ENCODE measurements around the gene KYAT1. TPM values are rescaled to one million over a fixed set of nuclear protein-coding genes. Genes with fewer than 3 reads are reported as not detected.

Gene KYAT1
- total RNA-seq, 2 donors from 2014 or later = 13.6 to 25.3 TPM

- no peak overlapping the region for H3K4me3 Mint-ChIP-seq
- no peak overlapping the region for H3K27ac Mint-ChIP-seq
- TF ChIP-seq CTCF (conservative IDR thresholded peaks at IDR 0.05) = no peak
- H3K4me1 Mint-ChIP-seq = peaks cover 12% of the 10 kb centered on the region
- peaks cover 9% of the 10 kb centered on the region for H3K27me3 Mint-ChIP-seq (ENCODE audit: insufficient read depth)
- H3K36me3 ChIP-seq (ENCODE audit: control insufficient read depth, insufficient read depth, low read length) = peaks cover 13% of the 10 kb centered on the region
- peaks cover 13% of the 10 kb centered on the region for H3K9me3 Mint-ChIP-seq
- H3K9ac ChIP-seq (ENCODE audit: extremely low read depth, low read length, poor library complexity, severe bottlenecking) = no peak overlapping the region
- H3K27me3 ChIP-seq (ENCODE audit: control insufficient read depth, insufficient read depth, low read length, poor library complexity, severe bottlenecking) = no peaks in the 10 kb centered on the region
- no peaks in the 10 kb centered on the region for H3K9me3 ChIP-seq (ENCODE audit: control insufficient read depth, low read length)
- peaks cover 7% of the 10 kb centered on the region for H3K4me1 ChIP-seq (ENCODE audit: control insufficient read depth, insufficient read depth, low read length)
- H3K27ac ChIP-seq (ENCODE audit: low read depth, low read length) = no peak overlapping the region
- 88 to 100% methylated on average over 1 to 4 of the region's 6 CpGs for WGBS, 2 experiments (ENCODE audit: insufficient coverage in 1 of 2, insufficient read length in 1 of 2)
- no peak for DNase-seq
- peaks cover 8% of the 10 kb centered on the region for H3K36me3 Mint-ChIP-seq (ENCODE audit: low read depth)
- no peak overlapping the region for H3K4me3 ChIP-seq (ENCODE audit: low read length)
Observed at GRCh38 chr9:128785427-128785826, 96.3 kb downstream of the KYAT1 start.

Other genes starting within 250 kb of the KYAT1 start
- 100 to 1,000 TPM in 1 of 2 donors, 10 to 100 TPM in 1; 87.8 to 119 TPM for gene DYNC2I2, start 225.1 kb downstream of the KYAT1 start, total RNA-seq
- 100 to 1,000 TPM; 762 to 795 TPM for gene SET, start 192.7 kb downstream of the KYAT1 start, total RNA-seq
- 10 to 100 TPM; 26.0 to 27.2 TPM for gene PKN3, start 179.4 kb downstream of the KYAT1 start, total RNA-seq
- 10 to 100 TPM; 50.5 to 59.6 TPM for gene ZDHHC12, start 157.8 kb downstream of the KYAT1 start, total RNA-seq
- 10 to 100 TPM; 33.0 to 33.8 TPM for gene ZER1, start 110.0 kb downstream of the KYAT1 start, total RNA-seq
- gene TBC1D13, start 94.7 kb downstream of the KYAT1 start, total RNA-seq = 10 to 100 TPM; 30.2 to 34.3 TPM
- gene ENDOG, start 63.5 kb downstream of the KYAT1 start, total RNA-seq = 10 to 100 TPM; 15.5 to 15.7 TPM
- gene SPOUT1, start 52.2 kb downstream of the KYAT1 start, total RNA-seq = 10 to 100 TPM; 66.9 to 86.5 TPM
- 10 to 100 TPM; 54.6 to 58.7 TPM for gene LRRC8A, start 183 bp upstream of the KYAT1 start, total RNA-seq
- 10 to 100 TPM; 15.2 to 18.0 TPM for gene PHYHD1, start 39.0 kb upstream of the KYAT1 start, total RNA-seq
- gene DOLK, start 65.7 kb upstream of the KYAT1 start, total RNA-seq = 10 to 100 TPM; 18.0 to 19.8 TPM
- gene NUP188, start 65.7 kb upstream of the KYAT1 start, total RNA-seq = 10 to 100 TPM; 89.8 to 94.8 TPM
- gene SH3GLB2, start 146.4 kb upstream of the KYAT1 start, total RNA-seq = 10 to 100 TPM; 86.9 to 98.1 TPM
- 10 to 100 TPM; 41.4 to 41.5 TPM for gene MIGA2, start 154.7 kb upstream of the KYAT1 start, total RNA-seq
- 10 to 100 TPM; 30.1 to 30.4 TPM for gene DOLPP1, start 199.2 kb upstream of the KYAT1 start, total RNA-seq
- gene CRAT, start 228.8 kb upstream of the KYAT1 start, total RNA-seq = 10 to 100 TPM; 17.2 to 17.5 TPM
- 100 to 1,000 TPM; 134 to 139 TPM for gene PTPA, start 229.5 kb upstream of the KYAT1 start, total RNA-seq